HepG2 (cell line): ENCODE results near the gene KIAA0232. TPM values are rescaled to one million over a fixed set of nuclear protein-coding genes. Genes with fewer than 3 reads are reported as not detected.

ENCODE experiments used
- E2F5 ChIP-seq: sonication (generic); formaldehyde crosslinking; conservative IDR thresholded peaks from 2 replicates; pipeline ENCODE4 v1.4.0; 2020; ENCODE audit warnings: missing genetic modification reagents
- GATAD1 ChIP-seq: IDR thresholded peaks from 2 replicates; pipeline ENCODE4 v1.6.1; 2016; ENCODE audit warnings: missing genetic modification reagents, missing compliant biosample characterization
- GZF1 ChIP-seq: sonication (generic); formaldehyde crosslinking; IDR thresholded peaks from 2 replicates; pipeline ENCODE4 v1.5.1; 2020; ENCODE audit warnings: mild to moderate bottlenecking, missing genetic modification reagents
- HDAC6 ChIP-seq: fragments of 200-600 bp; sonication (generic); IDR thresholded peaks from 2 replicates; pipeline ENCODE4 v1.7.0; 2017; ENCODE audit warnings: mild to moderate bottlenecking, antibody characterized with exemption, low read length, low read depth
- HOXD1 ChIP-seq: sonication (generic); formaldehyde crosslinking; IDR thresholded peaks from 2 replicates; pipeline ENCODE4 v1.5.0; 2020; ENCODE audit warnings: missing genetic modification reagents
- KLF9 ChIP-seq: IDR thresholded peaks from 2 replicates; pipeline ENCODE4 v1.6.1; 2016; ENCODE audit warnings: low read depth
- LRRFIP1 ChIP-seq: sonication (generic); formaldehyde crosslinking; conservative IDR thresholded peaks from 2 replicates; pipeline ENCODE4 v1.4.0; 2020; ENCODE audit warnings: missing genetic modification reagents
- NFKB2 ChIP-seq: sonication (generic); formaldehyde crosslinking; IDR thresholded peaks from 2 replicates; pipeline ENCODE4 v1.4.0; 2020; ENCODE audit warnings: missing genetic modification reagents, borderline replicate concordance
- PRDM4 ChIP-seq: sonication (generic); formaldehyde crosslinking; IDR thresholded peaks from 2 replicates; pipeline ENCODE4 v1.9.0; 2021; ENCODE audit warnings: missing genetic modification reagents, borderline replicate concordance
- RFX3 ChIP-seq: IDR thresholded peaks from 2 replicates; pipeline ENCODE4 v1.6.1; 2016; ENCODE audit warnings: missing biosample characterization, missing genetic modification reagents
- SPEN ChIP-seq: sonication (generic); formaldehyde crosslinking; IDR thresholded peaks from 2 replicates; pipeline ENCODE4 v1.5.1; 2020; ENCODE audit warnings: low read depth, mild to moderate bottlenecking, missing genetic modification reagents
- TRIM24 ChIP-seq: sonication (generic); formaldehyde crosslinking; IDR thresholded peaks from 2 replicates; pipeline ENCODE4 v1.8.0; 2022; ENCODE audit warnings: mild to moderate bottlenecking, missing genetic modification reagents
- ZC3H13 ChIP-seq: sonication (generic); formaldehyde crosslinking; IDR thresholded peaks from 2 replicates; pipeline ENCODE4 v1.8.1; 2023; ENCODE audit warnings: mild to moderate bottlenecking, missing genetic modification reagents, moderate library complexity
- ZFY ChIP-seq: sonication (generic); formaldehyde crosslinking; IDR thresholded peaks from 2 replicates; pipeline ENCODE4 v1.4.0; 2020; ENCODE audit warnings: missing genetic modification reagents
- ZNF225 ChIP-seq: sonication (generic); formaldehyde crosslinking; IDR thresholded peaks from 2 replicates; pipeline ENCODE4 v1.4.0; 2020; ENCODE audit warnings: mild to moderate bottlenecking, missing genetic modification reagents
- ZNF234 ChIP-seq: sonication (generic); formaldehyde crosslinking; conservative IDR thresholded peaks from 2 replicates; pipeline ENCODE4 v1.5.1; 2020; ENCODE audit warnings: mild to moderate bottlenecking, missing genetic modification reagents
- ZNF343 ChIP-seq: sonication (generic); formaldehyde crosslinking; IDR thresholded peaks from 2 replicates; pipeline ENCODE4 v1.4.0; 2020; ENCODE audit warnings: mild to moderate bottlenecking, missing genetic modification reagents
- ZNF556 ChIP-seq: sonication (generic); formaldehyde crosslinking; IDR thresholded peaks from 2 replicates; pipeline ENCODE4 v1.4.0; 2020; ENCODE audit warnings: mild to moderate bottlenecking, missing genetic modification reagents, borderline replicate concordance
- ZNF615 ChIP-seq: sonication (generic); formaldehyde crosslinking; IDR thresholded peaks from 2 replicates; pipeline ENCODE4 v1.5.0; 2020; ENCODE audit warnings: mild to moderate bottlenecking, missing genetic modification reagents, borderline replicate concordance
- ZNF790 ChIP-seq: sonication (generic); formaldehyde crosslinking; IDR thresholded peaks from 2 replicates; pipeline ENCODE4 v1.8.0; 2022; ENCODE audit warnings: missing genetic modification reagents, mild to moderate bottlenecking, borderline replicate concordance
- polyA plus RNA-seq, 8 experiments: library from polyadenylated mRNA; depleted of rRNA in 3 of 8; stranded (reverse) in 7 of 8; unstranded in 1 of 8; fragments of >200 nt; fragmentation: Illumina TruSeq in 4 of 8; extraction: Trizol in 4 of 8; gene quantifications; 2 replicates each; pipeline versions ENCODE4 v1.2.1 to v1.2.3, GENCODE V29; 2011 to 2016; ENCODE audit warnings: low read depth in 4 of 8, missing spikeins in 1 of 8, mixed read lengths in 1 of 8; ENCODE audit not compliant: insufficient read depth in 1 of 8
- total RNA-seq, 5 experiments: library from RNA; depleted of rRNA; stranded (reverse); fragments of >200 nt; fragmentation: Illumina TruSeq; extraction: Trizol; gene quantifications; 2 replicates each; pipeline ENCODE4 v1.2.3, GENCODE V29; 2016; ENCODE audit warnings: low read depth in 1 of 5
- TF ChIP-seq, protein P1 (sequence below): IDR thresholded peaks from 2 replicates; pipeline ENCODE4 v1.6.1; 2012; ENCODE audit warnings: low read length, improper control_type of control experiment

Gene KIAA0232
- total and polyA plus RNA-seq, 2 of the 13 experiments (the other 11 are each of a cell fraction or from before 2014, with no cell fraction given) = 7.8 to 17.1 TPM

GRCh38 chr4:6750286-6751221 lies 32.0 kb upstream of the KIAA0232 start (continued):
- TF ChIP-seq HDAC6 (no peak), GZF1 (CRISPR knock-in tag) (0 out of 2 replicates have a peak, but pooled peaks have one; percentile 29), TRIM24 (no peak), RFX3 (CRISPR knock-in tag) (no peak), KLF9 (CRISPR knock-in tag) (no peak), GATAD1 (CRISPR knock-in tag) (no peak), ZNF615 (CRISPR knock-in tag) (no peak), HOXD1 (CRISPR knock-in tag) (no peak), SPEN (CRISPR knock-in tag) (0 out of 2 replicates have a peak, but pooled peaks have one; percentile 27), ZC3H13 (CRISPR knock-in tag) (no peak), LRRFIP1 (CRISPR knock-in tag) (no peak), ZNF556 (CRISPR knock-in tag) (no peak), ZNF234 (CRISPR knock-in tag) (no peak), NFKB2 (no peak), ZFY (CRISPR knock-in tag) (peak; percentile 33), PRDM4 (no peak), ZNF790 (CRISPR knock-in tag) (no peak), E2F5 (CRISPR knock-in tag) (no peak), ZNF343 (CRISPR knock-in tag) (no peak), ZNF225 (no peak)
- TF ChIP-seq, protein P1, sequence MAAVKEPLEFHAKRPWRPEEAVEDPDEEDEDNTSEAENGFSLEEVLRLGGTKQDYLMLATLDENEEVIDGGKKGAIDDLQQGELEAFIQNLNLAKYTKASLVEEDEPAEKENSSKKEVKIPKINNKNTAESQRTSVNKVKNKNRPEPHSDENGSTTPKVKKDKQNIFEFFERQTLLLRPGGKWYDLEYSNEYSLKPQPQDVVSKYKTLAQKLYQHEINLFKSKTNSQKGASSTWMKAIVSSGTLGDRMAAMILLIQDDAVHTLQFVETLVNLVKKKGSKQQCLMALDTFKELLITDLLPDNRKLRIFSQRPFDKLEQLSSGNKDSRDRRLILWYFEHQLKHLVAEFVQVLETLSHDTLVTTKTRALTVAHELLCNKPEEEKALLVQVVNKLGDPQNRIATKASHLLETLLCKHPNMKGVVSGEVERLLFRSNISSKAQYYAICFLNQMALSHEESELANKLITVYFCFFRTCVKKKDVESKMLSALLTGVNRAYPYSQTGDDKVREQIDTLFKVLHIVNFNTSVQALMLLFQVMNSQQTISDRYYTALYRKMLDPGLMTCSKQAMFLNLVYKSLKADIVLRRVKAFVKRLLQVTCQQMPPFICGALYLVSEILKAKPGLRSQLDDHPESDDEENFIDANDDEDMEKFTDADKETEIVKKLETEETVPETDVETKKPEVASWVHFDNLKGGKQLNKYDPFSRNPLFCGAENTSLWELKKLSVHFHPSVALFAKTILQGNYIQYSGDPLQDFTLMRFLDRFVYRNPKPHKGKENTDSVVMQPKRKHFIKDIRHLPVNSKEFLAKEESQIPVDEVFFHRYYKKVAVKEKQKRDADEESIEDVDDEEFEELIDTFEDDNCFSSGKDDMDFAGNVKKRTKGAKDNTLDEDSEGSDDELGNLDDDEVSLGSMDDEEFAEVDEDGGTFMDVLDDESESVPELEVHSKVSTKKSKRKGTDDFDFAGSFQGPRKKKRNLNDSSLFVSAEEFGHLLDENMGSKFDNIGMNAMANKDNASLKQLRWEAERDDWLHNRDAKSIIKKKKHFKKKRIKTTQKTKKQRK = no peak
